ENCODE measurements around the gene GZMM. TPM values are rescaled to one million over a fixed set of nuclear protein-coding genes. Genes with fewer than 3 reads are reported as not detected.

Gene GZMM
- total RNA-seq, 1 experiment from 2014 or later, result 0.59 TPM

DNA sequence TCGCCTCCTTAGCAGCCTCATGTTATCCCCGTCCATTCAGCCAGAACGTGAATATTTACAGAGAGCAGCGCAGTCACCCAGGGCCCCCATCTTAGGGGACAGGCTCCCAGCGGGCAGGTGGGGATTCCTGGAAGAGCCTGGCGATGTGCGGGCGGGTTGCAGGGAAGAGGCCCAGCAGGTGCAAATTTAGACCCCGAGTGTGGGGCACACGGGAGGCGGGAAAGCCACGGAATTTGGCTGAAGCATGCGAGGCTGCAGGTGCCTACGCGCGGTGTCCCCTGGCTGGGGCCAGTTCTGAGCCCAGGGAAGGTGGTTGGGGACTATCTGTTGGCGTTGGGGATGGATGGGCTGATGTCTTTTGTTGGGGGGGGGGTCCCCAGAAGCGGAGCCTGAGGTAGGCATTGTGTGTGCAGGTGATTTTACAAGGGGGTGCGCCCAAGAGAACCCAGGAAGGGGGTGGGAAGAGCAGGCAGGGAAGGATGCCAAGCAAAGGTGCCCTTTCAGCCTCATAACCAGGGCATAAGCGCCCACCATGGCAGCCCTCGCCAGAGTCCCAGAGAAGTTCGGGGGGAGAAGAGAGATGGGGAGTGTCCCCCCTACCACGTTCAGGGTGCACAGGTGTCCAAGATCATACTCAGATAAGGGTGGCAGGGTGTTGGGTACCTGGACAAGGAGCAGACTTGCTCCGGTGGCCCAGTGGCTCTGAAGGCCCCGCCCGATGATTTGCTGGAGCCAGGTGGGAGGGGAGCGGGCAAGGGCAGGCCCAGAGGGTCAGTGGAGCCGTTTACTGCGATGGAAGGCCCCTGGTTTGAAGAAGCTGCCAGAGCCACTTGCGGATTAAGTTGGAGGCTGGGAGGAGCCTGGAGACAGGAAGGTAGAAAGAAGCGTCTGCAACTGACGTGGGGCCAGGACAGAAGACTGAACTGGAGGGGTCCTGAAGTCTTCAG, 35.4 kb upstream of the GZMM start (continued):
- TF ChIP-seq FOSL1 (IDR thresholded peaks at IDR 0.05; ENCODE audit: low read depth), result no peak

DNA sequence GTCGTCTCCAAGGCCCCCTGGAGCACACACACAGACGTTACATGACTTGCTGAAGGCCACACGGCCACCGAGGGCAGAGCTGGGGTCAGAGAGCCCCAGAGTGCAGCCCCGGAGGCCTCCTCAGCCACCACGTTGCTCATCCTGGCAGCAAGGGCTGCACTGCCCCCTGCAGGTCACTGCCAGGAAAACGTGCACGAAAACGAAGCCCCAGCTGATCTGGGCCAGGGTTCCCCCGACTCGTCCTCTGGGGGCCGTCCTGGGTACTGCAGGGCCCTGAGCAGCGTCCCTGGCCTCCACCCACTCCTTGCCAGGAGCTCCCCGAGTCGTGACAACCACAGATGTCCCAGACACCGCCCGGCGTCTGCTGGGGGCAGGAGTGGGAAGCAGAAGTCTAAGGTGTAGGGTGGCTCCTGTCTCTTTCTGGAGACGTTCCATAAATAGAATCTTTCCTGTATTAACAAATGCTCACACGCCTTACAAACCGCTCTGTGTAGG, 33.2 kb upstream of the GZMM start:
- CTCF ChIA-PET, result interaction anchor here (0.6 to 2.6 kb wide), 23 partner anchors 11 to 394 kb away, joined by 3 to 28 read pairs (median 4); partner anchors contain the start of genes BSG, CDC34, MADCAM1 and POLRMT
- DNase-seq (ENCODE audit: low read depth, low spot score) (peak; percentile 80), ATAC-seq (peak; percentile 56)
- H3K4me3 ChIP-seq (replicated peaks in 1 of 2; ENCODE audit: low read depth in 1 of 2, low read length in 2 of 2), result peak overlapping the region; percentile 34 to 49
- no peak overlapping the region for H2AFZ ChIP-seq (ENCODE audit: low read depth, low read length, poor library complexity, severe bottlenecking)
- RAD21 ChIA-PET (ENCODE audit: low non-redundant PET in 1 of 2, low total read pairs in 2 of 2, uncharacterized antibody in 2 of 2, unreplicated experiment in 2 of 2), result interaction anchor here in 1 of 2 experiments (0.7 to 1.5 kb wide), 3 partner anchors 21 to 224 kb away, joined by 3 to 5 read pairs (median 3); partner anchors contain the start of gene CDC34
- no peaks in the 10 kb centered on the region for H3K27me3 ChIP-seq (ENCODE audit: insufficient read depth, low read length)
- intact Hi-C loops (cut with micrococcal nuclease), result no loop called here
- H3K4me1 ChIP-seq (ENCODE audit: control insufficient read depth in 1 of 2, insufficient read depth in 2 of 2, low read length in 2 of 2), result peaks cover 24 to 48% of the 10 kb centered on the region in 2 experiments
- POLR2A ChIA-PET, result interaction anchor here (0.8 to 1.6 kb wide), 5 partner anchors 11 to 46 kb away, joined by 3 to 10 read pairs (median 3); no protein-coding TSS in a partner anchor
- H3K4me2 ChIP-seq (ENCODE audit: low read length), result peak overlapping the region; percentile 78
- H4K20me1 ChIP-seq (ENCODE audit: insufficient read depth), result no peaks in the 10 kb centered on the region
- H3K27ac ChIP-seq (ENCODE audit: low read depth, low read length), result peak overlapping the region; percentile 79
- H3K9me3 ChIP-seq (ENCODE audit: control insufficient read depth in 1 of 2, insufficient read depth in 1 of 2, low read depth in 1 of 2, low read length in 2 of 2), result no peaks in the 10 kb centered on the region
- H3K9me2 ChIP-seq (ENCODE audit: insufficient read depth), result no peaks in the 10 kb centered on the region
- TF ChIP-seq POLR2AphosphoS5 (IDR thresholded peaks at IDR 0.05; ENCODE audit: low read depth, low read length) (peak; percentile 62), EZH2 (IDR thresholded peaks at IDR 0.05) (no peak), RAD21 (IDR thresholded peaks at IDR 0.05; ENCODE audit: low read depth) (peak; percentile 76), FOSL1 (IDR thresholded peaks at IDR 0.05; ENCODE audit: low read depth) (no peak), SP1 (IDR thresholded peaks at IDR 0.05; ENCODE audit: low read depth) (no peak), CBX3 (IDR thresholded peaks at IDR 0.05; ENCODE audit: low read depth) (peak; percentile 85; the same call in 1 of the 2 replicates), EZH2phosphoT487 (IDR thresholded peaks at IDR 0.05; ENCODE audit: borderline replicate concordance) (no peak), CEBPB (IDR thresholded peaks at IDR 0.05; ENCODE audit: low read depth) (no peak), EGR1 (IDR thresholded peaks at IDR 0.05; ENCODE audit: low read depth) (peak; percentile 65; the same call in 1 of the 2 replicates)
- TF ChIP-seq, protein P1, sequence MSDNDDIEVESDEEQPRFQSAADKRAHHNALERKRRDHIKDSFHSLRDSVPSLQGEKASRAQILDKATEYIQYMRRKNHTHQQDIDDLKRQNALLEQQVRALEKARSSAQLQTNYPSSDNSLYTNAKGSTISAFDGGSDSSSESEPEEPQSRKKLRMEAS (IDR thresholded peaks at IDR 0.05), result peak; percentile 89
- TF ChIP-seq, protein P2, sequence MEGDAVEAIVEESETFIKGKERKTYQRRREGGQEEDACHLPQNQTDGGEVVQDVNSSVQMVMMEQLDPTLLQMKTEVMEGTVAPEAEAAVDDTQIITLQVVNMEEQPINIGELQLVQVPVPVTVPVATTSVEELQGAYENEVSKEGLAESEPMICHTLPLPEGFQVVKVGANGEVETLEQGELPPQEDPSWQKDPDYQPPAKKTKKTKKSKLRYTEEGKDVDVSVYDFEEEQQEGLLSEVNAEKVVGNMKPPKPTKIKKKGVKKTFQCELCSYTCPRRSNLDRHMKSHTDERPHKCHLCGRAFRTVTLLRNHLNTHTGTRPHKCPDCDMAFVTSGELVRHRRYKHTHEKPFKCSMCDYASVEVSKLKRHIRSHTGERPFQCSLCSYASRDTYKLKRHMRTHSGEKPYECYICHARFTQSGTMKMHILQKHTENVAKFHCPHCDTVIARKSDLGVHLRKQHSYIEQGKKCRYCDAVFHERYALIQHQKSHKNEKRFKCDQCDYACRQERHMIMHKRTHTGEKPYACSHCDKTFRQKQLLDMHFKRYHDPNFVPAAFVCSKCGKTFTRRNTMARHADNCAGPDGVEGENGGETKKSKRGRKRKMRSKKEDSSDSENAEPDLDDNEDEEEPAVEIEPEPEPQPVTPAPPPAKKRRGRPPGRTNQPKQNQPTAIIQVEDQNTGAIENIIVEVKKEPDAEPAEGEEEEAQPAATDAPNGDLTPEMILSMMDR (IDR thresholded peaks at IDR 0.05 in 2 of 3, conservative IDR thresholded peaks at IDR 0.05 in 1 of 3; ENCODE audit: borderline replicate concordance in 1 of 3, insufficient read depth in 1 of 3, low read depth in 2 of 3, low read length in 2 of 3), result peak; percentile 98 to 99 (median 99)
- TF ChIP-seq, protein P3, sequence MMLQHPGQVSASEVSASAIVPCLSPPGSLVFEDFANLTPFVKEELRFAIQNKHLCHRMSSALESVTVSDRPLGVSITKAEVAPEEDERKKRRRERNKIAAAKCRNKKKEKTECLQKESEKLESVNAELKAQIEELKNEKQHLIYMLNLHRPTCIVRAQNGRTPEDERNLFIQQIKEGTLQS (IDR thresholded peaks at IDR 0.05), result no peak
- peaks cover 11% of the 10 kb centered on the region; the same call in 1 of the 2 replicates for H3K79me2 ChIP-seq (ENCODE audit: insufficient read depth, low read length)
- peaks cover 0 to 10% of the 10 kb centered on the region in 2 experiments; a peak in 1 of 4 replicates for H3K36me3 ChIP-seq (ENCODE audit: control insufficient read depth in 1 of 2, insufficient read depth in 2 of 2, low read length in 2 of 2)
- BruUV-seq (replicated peaks), result no TSS peak
- H3K9ac ChIP-seq (ENCODE audit: low read length), result peak overlapping the region; percentile 42

Measured in HCT116 (cell line).